LoVo (cell line): ENCODE data around the gene NOL4L.
"Not testable (repeated sequence)": the region's sequence is repeated elsewhere in the genome, so short reads cannot be mapped to it uniquely, and the experiment has no call there.

Source experiments
- DNase-seq: peaks from one replicate; pipeline ENCODE4 v3.0.0-alpha.2; 2016; ENCODE audit warnings: low spot score

NOL4L gene

DNA sequence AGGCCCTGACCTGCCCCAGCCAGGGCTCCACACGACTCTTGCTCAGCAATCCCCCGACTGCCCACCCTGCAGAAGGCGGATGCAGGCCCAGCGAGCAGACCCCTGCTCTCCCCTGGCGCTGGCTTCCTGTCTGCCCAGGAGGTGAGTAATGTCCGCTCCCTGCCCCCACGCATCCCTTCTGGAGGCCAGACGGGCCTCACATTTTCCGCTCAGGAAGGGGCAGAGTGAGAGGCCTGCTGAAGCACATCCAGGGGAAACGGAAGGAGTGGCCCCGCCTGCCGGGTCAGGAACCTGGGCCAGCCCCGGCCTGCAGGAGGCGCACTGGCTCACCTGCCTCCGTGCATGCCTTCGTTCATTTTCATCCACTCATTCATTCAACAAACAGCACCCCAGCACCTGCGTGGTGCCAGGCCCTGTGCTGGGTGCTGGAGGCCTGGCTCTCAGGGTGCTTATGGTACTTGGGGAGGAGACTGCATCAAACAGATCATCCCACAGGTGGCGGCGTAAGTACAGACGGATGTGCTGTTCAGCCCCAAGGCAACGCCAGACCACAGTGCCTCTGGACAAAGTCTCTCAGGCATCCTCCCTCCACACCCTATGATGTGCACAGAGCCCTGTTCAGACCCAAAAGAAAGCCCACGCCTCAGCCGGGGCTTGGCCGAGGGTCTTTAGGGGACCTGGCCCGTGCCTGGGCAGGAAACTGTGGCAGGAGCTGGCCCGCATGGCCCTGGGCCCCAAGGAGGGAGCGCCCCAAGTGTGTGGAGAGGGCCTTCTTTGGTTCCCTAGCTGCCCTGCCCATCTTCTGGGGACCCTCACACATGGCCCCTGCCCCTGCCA, 114.9 kb downstream of the NOL4L start:
- no peak for DNase-seq

DNA sequence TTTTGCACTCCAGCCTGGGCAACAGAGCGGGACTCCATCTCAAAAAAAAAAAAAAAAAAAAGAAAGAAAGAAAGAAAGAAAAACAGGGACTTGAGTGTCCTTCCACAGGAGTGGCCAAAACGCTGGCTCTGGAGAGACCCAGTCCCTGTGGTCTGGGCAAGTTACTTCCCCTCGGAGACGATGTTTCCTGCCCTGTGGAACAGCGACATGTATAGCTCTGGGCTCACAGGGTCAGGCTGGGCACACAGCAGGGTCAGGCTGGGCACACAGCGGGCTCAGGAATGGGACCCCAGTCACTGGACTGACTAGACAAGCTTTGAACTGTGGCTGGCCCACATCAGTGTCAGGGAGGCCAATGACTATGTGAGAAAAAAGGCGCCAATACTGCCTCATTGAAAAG, 116.3 kb downstream of the NOL4L start:
- no peak for DNase-seq

DNA sequence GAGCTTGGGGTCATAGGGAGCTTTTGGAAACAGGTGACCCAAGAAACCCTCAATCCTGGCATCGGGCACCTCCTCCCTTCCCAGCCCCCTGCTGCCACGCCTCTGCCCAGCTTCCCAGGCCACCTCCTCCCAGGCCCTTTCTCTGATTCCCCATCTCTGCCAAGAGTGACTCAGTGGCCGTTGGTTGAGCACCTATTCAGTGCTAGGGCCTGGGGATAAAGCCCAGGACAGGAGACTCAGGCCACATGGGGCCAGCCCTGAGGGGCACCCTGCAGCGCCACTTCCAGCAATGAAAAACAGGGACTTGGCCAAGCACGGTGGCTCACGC, 116.9 kb downstream of the NOL4L start:
- no peak for DNase-seq

DNA sequence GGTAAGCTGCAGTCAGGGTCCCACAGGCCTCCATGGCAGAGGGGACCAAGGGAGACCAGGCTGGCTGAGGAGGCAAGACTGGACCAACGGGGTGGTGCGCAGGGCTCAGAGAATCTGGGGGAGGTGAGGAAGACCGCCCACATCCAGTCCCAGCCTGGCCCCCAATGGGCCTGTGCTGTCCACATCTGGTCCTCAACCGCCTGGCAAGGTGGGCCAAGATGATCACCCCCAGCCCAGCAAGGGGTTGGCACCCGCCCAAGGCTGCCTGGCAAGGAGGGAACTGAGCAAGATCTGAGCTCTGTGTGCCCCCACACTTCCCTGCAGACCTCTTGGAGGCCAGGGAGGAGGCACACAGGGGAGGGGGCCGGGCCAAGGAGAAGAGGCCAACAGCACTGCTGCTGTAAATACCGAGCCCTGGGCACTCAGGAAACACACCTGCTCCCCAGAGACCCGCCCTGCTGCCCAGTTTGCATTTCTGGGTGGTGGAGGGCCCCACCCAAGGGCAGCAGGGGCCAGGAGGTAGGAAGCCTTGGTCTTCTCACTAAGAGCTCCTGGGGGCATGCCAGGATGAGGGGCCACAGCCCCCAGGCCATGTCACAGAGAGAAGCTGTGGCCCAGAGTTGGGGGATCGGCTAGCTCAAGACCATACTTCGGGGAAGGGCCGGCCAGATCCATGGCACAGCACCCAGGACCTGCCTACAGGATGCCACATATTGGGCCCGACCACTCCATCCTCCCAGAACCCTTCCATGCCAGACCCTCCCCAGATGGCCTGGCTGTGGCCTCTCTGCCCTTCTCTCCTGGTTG, 117.4 kb downstream of the NOL4L start:
- DNase-seq: no peak

DNA sequence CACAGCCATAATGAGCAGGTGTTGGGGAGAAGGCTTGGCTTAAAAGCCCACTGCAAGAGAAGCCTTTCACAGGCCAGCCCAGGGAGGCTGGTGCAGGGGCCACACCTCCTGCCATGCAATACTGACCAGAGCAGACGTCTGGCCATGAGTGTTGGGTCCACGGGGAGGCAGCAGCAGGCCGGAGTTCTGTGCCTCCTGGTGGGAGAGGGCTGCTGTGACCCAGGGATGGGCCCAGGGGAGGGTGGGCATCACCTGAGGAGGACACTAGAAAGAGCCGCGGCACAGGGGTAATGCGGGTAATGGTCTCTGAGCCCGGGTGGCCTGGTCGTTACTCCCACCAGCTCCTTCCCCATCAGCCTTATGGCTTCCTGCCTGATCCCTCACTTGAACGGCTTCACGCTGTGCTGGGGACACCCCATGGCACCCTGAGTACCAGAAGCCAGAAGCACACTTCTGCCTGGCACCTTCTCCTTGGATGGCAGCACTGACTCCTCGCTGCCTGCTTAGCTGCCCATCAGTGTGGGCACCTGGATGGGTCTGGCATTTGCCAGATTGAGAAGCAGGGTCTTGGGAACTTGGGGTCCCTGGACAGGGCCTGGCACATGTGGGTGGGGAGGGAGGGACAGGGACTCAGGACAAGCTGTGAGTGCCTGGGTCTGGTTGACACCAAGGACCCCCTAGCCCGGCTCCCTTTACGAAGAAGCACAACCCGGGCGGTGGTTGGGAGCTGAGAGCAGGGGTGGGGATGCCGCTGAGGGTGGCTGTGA, 118.2 kb downstream of the NOL4L start:
- no peak for DNase-seq

DNA sequence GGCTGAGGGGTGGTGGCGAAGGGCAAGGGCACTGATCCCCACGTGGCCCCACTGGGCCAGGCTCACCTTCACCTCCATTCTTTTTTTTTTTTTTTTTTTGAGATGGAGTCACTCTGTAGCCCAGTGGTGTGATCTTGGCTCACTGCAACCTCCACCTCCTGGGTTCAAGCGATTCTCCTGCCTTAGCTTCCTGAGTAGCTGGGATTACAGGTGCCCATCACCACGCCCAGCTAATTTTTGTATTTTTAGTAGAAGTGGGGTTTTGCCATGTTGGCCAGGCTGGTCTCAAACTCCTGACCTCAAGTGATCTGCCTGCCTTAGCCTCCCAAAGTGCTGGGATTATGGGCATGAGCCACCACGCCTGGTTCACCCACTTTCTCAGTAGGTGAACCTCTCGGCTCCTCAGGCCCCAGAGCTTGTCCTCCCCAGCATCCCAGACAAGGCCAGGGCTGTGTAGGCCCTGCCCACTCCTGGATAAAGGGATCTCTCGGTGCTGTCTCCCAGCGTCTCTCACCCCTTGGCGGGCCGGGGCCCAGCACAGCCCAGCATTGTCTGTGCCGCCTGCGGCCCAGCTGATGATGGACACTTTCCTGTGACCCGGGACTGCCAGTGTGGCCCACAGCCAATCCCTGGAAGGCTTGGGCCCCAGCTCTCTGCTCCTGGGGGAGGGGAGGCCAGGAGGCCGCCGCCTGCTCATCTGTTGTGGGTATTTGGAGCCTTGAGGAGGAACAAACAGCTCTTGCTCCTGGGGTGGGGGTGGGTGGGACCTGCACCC, 119.0 kb downstream of the NOL4L start:
- DNase-seq: not testable (repeated sequence)

DNA sequence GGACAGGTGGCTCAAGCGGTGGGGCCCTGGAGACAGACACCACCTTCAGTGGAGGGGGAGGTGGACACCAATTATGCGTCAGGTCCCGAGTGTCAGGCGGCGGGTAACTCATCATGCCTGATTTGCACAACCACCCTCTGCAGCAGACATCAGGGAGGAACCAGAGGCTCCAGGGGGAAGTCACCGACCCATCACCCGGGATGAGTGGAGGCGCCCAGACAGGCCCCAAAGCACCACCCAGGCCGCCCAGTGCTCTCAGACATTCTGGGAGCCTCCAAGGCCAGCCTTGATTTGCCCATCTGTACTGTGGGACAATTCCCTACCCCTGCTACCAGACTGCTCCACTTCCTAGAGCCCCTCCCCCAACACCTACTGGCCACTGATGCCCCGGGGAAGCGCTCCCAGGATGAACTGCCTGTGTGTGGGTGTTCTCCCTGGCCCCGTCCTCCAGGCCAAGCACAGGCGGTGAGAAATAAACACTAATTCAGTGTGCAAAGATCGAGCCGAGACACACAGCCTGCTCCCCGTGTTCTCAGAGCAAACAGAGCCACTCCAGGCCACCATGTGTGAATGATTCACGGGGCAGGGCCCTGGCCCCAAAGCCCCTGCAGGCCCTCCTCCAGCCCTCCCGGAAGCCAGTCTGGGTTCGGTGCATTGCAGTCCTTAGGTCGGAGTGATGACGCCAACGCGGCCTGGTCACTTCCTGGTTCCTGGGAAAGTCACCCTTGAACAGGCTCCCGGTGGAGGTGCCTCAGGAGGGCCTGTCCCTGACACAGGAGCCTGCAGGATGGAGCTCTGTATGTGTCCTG, 119.8 kb downstream of the NOL4L start:
- no peak for DNase-seq

DNA sequence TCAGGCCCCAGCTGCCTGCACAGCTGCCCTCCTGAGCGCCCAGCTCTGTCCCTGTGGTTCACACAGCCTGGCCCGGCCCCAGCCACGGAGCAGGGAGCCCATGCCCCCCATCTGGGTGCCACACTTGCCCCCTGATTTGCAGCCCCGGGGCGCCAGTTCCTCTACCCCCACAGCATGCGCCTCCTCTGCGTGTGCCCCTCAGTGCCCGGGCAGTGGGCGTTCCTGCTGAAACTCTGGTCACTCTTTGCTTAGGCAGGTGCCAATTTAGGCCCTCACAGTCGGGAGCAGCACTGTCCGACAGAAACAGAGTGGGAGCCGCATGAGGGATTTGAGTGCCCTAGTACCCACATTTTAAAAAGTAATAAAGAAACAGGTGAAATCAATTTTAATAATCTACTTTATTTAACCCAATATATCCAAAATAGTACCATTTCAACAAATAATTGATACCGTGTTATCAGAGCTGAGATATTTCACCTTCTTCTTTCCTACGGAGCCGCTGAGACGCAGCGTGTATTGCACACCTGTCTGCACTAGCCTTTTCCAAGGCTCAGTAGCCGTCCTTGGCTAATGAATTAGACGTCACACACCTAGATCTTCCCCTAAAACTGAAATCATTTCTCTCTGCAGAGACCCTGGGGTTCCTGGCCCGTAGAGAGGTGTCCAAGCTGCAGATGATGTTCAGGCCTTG, 120.6 kb downstream of the NOL4L start:
- DNase-seq: no peak

DNA sequence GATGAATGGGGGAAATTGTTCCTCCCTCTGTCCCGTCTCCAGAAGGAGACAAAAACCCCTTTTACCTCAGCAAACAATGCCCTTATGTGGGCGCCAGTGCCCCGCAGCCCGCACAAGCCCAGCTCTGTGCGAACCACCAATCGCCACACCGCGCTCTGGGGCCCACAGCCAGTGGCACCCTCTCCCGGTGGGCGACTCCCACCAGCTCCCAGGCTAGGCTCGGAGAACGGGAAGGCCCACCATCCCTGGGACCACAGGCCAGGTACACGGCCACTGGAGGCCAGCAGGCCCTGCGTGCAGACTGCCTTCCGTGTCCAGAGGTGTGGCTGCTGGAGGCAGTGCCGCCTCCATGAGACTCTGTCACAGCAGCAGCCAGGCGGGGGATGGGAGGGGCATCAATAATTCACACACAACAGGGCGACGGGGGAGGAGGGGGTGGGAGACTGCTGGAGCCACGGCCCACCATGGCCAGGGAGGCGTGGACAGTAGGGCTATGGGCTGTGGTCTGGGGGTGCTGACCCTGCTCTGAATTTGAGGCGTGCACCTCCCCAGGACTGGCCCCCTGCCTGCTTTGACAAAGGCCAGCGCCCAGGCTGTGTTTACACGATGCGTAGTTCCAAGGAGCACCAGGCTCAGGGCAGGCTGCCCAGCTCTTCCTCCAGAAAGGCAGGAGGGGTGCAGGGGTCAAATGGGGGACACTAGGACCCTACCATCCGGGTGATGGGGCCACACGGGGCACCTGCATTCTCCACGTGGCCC, 121.3 kb downstream of the NOL4L start:
- DNase-seq: no peak

DNA sequence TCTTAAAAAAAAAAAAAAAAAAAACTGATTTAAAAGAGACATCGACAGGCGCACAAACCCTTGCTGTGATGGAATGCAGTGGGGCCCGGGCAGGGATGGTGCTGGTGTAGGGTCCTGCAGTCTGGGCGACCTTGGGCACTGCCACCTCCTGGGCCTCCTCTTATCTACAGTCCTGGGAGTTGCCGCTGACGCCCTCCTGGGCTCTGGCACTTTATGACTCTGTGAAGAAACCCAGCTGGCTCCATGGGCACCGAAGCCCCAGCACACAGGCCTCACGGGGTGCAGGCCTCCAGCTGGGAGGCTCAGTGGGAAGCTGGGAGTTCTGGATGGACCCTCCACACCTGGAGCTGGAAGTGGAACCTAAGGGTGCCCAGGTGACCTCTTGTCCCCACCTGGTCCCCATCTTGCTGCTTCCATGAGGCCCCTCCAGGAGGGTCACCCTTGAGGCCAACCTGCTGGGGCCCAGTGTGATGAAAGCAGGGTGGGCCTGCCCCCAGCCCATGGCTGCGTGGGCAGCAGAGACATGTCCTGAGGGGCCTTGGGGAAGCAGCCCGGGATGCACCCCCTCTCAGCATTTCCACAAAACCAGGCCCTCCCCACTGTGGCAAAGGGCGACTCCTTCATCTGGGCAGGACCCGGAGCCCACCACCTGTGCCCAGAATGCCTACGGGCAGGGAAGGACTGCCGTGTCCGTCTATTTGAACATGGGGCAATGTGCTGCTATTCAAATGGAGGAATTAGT, 122.1 kb downstream of the NOL4L start:
- DNase-seq: no peak

DNA sequence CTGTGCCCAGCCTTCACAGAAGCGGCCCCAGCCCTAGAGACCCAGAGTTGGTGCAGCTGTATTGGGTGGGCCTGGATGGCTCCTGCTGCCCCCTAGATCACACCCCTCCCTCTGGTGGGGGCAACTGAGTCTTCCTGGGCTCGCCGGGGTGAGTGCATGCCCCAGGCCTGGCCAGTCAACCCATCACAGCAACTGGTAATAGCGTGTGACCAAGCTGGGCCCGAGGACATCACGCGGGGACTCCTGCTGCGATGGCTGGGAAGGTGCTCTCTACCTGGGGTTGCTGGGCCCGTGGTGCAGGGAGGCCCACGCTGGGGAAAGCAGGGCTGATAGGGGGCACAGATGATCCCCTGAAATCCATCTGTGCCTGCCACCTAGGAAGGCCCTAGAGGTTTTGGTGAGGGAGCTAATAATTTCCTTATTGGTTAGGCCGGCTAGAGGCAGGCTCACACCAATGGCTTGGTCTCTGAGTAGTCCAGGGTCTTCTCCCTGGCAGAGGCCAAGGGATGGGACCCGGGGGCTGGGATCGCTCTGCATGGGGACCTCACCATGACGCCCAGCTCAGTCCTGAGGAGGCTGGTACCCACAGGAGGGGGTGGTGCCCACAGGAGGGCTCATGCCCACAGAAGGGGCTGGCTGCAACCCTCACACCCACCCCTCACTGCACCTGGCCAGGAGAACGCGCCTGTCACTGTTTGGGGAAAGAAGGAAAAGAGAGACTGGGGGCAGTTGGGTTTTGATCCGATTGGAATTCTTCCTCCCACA, 123.1 kb downstream of the NOL4L start:
- DNase-seq: no peak

DNA sequence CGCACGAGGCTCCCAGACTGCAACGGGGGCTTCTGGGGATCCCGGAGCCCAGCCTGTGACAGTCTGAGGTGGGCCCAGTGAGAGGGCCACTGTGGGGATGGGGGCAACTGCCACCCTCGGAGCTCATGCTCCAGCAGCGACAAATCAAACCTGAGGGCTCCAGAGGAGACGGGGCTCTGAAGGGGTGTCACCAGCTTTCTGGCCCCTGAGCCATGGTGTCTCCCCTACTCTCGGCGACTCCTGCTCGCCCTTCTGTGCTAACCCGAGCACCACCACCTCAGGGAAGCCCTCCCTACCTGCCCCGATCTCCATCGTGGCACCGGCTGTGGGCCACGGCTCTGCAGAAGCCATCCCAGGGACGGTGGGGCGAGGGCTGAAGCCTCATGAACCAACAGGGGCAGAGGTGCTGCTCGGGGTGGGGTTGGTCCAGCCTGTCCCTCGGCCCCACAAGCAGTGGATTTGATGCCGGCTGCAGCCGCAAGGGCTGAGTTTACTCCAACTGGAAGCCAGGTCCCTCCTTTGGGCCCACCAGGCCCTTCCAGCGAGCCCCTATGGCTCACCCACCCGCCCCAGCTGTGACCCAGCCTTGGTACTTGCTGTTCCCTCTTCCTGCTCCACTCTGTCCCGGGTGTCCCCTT, 124.3 kb downstream of the NOL4L start:
- no peak for DNase-seq

DNA sequence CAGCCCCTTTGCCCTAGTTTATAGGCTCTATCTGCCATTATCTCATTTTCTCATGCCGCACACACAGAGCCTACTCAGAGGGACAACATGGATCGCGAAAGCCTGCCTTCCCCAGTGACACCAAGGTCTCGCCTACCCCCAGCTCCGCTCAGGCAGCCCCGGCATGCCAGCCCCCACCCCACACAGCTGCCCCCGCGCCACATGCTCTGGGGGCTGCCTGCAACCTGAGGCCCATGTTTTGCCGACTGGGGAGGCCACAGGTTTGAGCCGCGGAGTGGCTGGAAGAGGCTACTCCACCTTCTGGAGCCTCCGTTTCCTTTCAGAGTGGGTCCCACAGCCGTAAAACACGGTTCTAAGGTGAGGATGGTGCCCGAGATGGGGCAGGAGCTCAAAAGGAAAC, 124.9 kb downstream of the NOL4L start:
- no peak for DNase-seq

DNA sequence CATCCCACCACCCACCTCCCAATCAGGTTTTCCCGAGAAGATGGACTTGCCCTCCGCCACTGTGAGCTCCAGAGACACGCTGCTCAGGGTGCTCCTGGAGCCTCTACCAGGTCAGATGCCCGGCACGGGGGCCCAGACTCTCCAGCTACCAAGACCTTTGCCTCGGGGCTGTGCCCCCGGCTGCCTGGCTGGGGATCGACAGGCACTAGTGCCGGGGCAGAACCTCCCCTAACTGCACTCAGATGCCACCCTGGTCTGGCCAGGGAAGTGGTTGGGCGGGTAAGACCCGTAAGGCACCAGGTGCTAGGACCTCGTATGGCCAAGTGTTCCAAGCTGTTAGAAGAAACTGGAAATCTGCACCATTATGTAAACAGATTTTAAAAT, 126.3 kb downstream of the NOL4L start:
- no peak for DNase-seq

DNA sequence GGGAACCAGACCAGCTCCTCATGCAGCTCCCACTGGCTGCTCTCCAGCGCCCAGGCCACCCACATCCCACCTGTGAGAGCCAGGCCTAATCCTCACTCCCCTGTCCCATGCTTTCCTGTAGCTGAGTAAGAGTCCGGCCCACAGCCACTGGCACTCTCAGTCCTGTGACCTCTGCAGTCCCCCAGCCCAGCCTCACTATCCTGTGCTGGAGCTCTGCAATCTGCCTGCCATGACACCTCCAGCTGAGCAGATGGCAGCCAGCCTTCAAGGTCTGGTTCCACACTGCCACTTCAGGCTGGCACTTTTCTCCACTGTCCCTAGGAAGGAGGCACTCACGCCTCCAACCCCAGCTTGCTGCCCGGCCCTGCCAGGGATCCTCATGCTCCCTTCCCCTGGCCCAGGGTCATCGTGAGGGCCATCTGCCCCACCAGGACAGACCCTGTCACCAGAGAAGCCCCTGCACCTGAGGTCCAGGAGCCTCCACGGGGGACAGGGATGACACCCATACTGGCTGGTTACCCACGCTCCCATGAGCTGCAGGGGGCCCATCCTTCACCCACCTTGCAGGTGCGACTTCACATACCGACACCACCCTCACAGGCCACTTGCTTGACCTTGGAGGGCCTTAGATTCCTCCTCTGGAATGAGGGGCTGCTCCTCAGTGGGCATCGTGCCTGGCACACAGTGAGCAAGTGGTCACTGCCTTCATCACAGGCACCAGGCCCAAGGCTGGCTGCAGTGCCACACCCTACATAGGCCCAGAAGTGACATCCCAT, 126.9 kb downstream of the NOL4L start:
- no peak for DNase-seq

DNA sequence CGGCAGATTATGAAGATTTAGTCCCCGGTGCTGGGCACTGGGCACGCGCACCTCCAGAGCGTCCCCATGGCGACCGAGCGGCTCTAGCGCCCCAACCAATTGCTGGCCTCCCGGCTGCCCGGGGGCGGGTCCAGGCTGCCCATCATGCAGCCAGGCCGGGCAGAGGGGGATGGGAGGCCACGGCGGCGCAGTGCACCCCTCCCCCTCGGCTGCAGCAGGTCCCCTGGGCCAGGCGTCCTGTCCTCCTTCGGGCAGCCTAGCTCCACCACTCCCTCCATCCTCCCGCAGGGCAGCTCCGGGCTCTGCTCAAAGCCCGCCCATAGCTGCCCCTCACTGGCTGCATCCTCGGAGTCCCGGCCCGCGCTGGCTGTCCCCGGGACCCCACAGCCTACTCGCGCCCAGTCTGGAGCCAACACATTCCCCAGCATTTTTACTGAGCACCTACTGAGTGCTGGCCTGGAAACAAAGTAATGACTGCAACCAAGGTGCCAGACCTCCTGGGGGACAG, 127.6 kb downstream of the NOL4L start:
- no peak for DNase-seq
